GM12891 (cell line): ENCODE measurements around the gene ALPI.
"Not testable (repeated sequence)": the region's sequence is repeated elsewhere in the genome, so short reads cannot be mapped to it uniquely, and the experiment has no call there.

ENCODE experiments used
- PAX5 ChIP-seq: IDR thresholded peaks from 2 replicates; pipeline ENCODE4 v1.6.1; 2011; ENCODE audit warnings: low read length, moderate library complexity, mild to moderate bottlenecking; ENCODE audit not compliant: insufficient read depth, severe bottlenecking
- POLR2A ChIP-seq: IDR thresholded peaks from 2 replicates; pipeline ENCODE4 v1.6.1; 2011; ENCODE audit warnings: low read depth, low read length, control low read depth
- POLR2AphosphoS5 ChIP-seq: IDR thresholded peaks from 2 replicates; pipeline ENCODE4 v1.6.1; 2011; ENCODE audit warnings: low read depth, low read length, control low read depth
- POU2F2 ChIP-seq: IDR thresholded peaks from 2 replicates; pipeline ENCODE4 v1.6.1; 2011; ENCODE audit warnings: low read depth, mild to moderate bottlenecking, control low read depth, low read length, moderate library complexity
- SPI1 ChIP-seq: IDR thresholded peaks from 2 replicates; pipeline ENCODE4 v1.6.1; 2011; ENCODE audit warnings: low read depth, low read length, control low read depth
- TAF1 ChIP-seq: IDR thresholded peaks from 2 replicates; pipeline ENCODE4 v1.6.1; 2011; ENCODE audit warnings: low read depth, low read length, control low read depth

GRCh38 chr2:232445149-232445885 lies 10.6 kb upstream of the ALPI start:
- TF ChIP-seq POLR2A, POLR2AphosphoS5, TAF1, SPI1, PAX5, POU2F2: not testable (repeated sequence)
